ENCODE measurements around the gene RNF217. TPM values are rescaled to one million over a fixed set of nuclear protein-coding genes. Genes with fewer than 3 reads are reported as not detected.

The RNF217 gene
- total RNA-seq, 1 donor from 2014 or later, result 14.1 TPM

GRCh38 chr6:124997196-124997875 is 35.1 kb downstream of the RNF217 start:
- Histone ChIP-seq H3K27me3 (ENCODE audit: low read depth) (no peaks in the 10 kb centered on the region), H3K27ac (replicated peaks) (no peak overlapping the region), H3K4me3 (no peak overlapping the region), H3K36me3 (no peaks in the 10 kb centered on the region), H3K4me1 (peaks cover 22% of the 10 kb centered on the region), H3K9me3 (replicated peaks) (no peaks in the 10 kb centered on the region)
- DNase-seq, result no peak
- no peak for TF ChIP-seq CTCF (IDR thresholded peaks at IDR 0.05; ENCODE audit: borderline replicate concordance)
- intact Hi-C loops (cut with micrococcal nuclease), result no loop called here

- intact Hi-C loops (cut with micrococcal nuclease), result no loop called here
Measured at GRCh38 chr6:124999105-124999764, 37.0 kb downstream of the RNF217 start.

GRCh38 chr6:125001684-125002405 is 39.6 kb downstream of the RNF217 start:
- Histone ChIP-seq H3K9me3 (replicated peaks) (no peaks in the 10 kb centered on the region), H3K36me3 (no peaks in the 10 kb centered on the region), H3K4me1 (peaks cover 43% of the 10 kb centered on the region), H3K27ac (replicated peaks) (no peak overlapping the region), H3K27me3 (ENCODE audit: low read depth) (no peaks in the 10 kb centered on the region), H3K4me3 (peak overlapping the region; percentile 57)
- no peak for DNase-seq
- intact Hi-C loops (cut with micrococcal nuclease), result no loop called here
- TF ChIP-seq CTCF (IDR thresholded peaks at IDR 0.05; ENCODE audit: borderline replicate concordance), result no peak

More at GRCh38 chr6:124999105-124999764, 37.0 kb downstream of the RNF217 start:
- no peak for DNase-seq
- Histone ChIP-seq H3K4me1 (peaks cover 41% of the 10 kb centered on the region), H3K36me3 (no peaks in the 10 kb centered on the region), H3K4me3 (no peak overlapping the region), H3K27ac (replicated peaks) (no peak overlapping the region), H3K27me3 (ENCODE audit: low read depth) (no peaks in the 10 kb centered on the region), H3K9me3 (replicated peaks) (no peaks in the 10 kb centered on the region)
- TF ChIP-seq CTCF (IDR thresholded peaks at IDR 0.05; ENCODE audit: borderline replicate concordance), result no peak

- no peaks in the 10 kb centered on the region for H3K9me3 ChIP-seq (replicated peaks)
- peaks cover 43% of the 10 kb centered on the region for H3K4me1 ChIP-seq
- H3K4me3 ChIP-seq, result peak overlapping the region; percentile 57
- no peaks in the 10 kb centered on the region for H3K36me3 ChIP-seq
- H3K27me3 ChIP-seq (ENCODE audit: low read depth), result no peaks in the 10 kb centered on the region
- no peak overlapping the region for H3K27ac ChIP-seq (replicated peaks)
- intact Hi-C loops (cut with micrococcal nuclease), result no loop called here
- DNase-seq, result no peak
- TF ChIP-seq CTCF (IDR thresholded peaks at IDR 0.05; ENCODE audit: borderline replicate concordance), result no peak
Measured at GRCh38 chr6:125002406-125002741, 40.1 kb downstream of the RNF217 start.

- no peaks in the 10 kb centered on the region for H3K27me3 ChIP-seq (ENCODE audit: low read depth)
- no peaks in the 10 kb centered on the region for H3K9me3 ChIP-seq (replicated peaks)
- no peak overlapping the region for H3K27ac ChIP-seq (replicated peaks)
- no peaks in the 10 kb centered on the region for H3K36me3 ChIP-seq
- intact Hi-C loops (cut with micrococcal nuclease), result no loop called here
- no peak overlapping the region for H3K4me3 ChIP-seq
- H3K4me1 ChIP-seq, result peaks cover 43% of the 10 kb centered on the region
- no peak for DNase-seq
- no peak for TF ChIP-seq CTCF (IDR thresholded peaks at IDR 0.05; ENCODE audit: borderline replicate concordance)
Measured at GRCh38 chr6:125003070-125003469, 40.8 kb downstream of the RNF217 start.
